NCI-H526 treated with DMSO at 0.1 percent for 48 hours (cell line): ENCODE measurements around the gene COL20A1.

Experiments used
- DNase-seq: peaks from one replicate; lab custom pipeline; 2025; lab: John Stamatoyannopoulos, UW

COL20A1 gene

GRCh38 chr20:63309261-63310071 is 16.5 kb downstream of the COL20A1 start:
- no peak for DNase-seq

GRCh38 chr20:63310265-63310991 is 17.4 kb downstream of the COL20A1 start:
- no peak for DNase-seq

- no peak for DNase-seq
These were observed 18.3 kb downstream of the COL20A1 start for GRCh38 chr20:63311186-63311832.

- no peak for DNase-seq
These were observed 18.9 kb downstream of the COL20A1 start for GRCh38 chr20:63311833-63312243.

GRCh38 chr20:63312273-63312672 is 19.3 kb downstream of the COL20A1 start:
- DNase-seq, result no peak

- no peak for DNase-seq
These were observed 19.8 kb downstream of the COL20A1 start for GRCh38 chr20:63312690-63313348.

- DNase-seq, result no peak
These were observed 20.5 kb downstream of the COL20A1 start for GRCh38 chr20:63313349-63314014.

- DNase-seq, result no peak
These were observed 21.1 kb downstream of the COL20A1 start for GRCh38 chr20:63314015-63314471.

- no peak for DNase-seq
These were observed 21.7 kb downstream of the COL20A1 start for GRCh38 chr20:63314566-63315239.

- no peak for DNase-seq
These were observed 22.3 kb downstream of the COL20A1 start for GRCh38 chr20:63315240-63315689.

GRCh38 chr20:63315731-63316491 is 22.9 kb downstream of the COL20A1 start:
- no peak for DNase-seq

- no peak for DNase-seq
These were observed 23.5 kb downstream of the COL20A1 start for GRCh38 chr20:63316502-63316921.

GRCh38 chr20:63317061-63317460 is 24.1 kb downstream of the COL20A1 start:
- DNase-seq, result no peak

- DNase-seq, result no peak
These were observed 24.8 kb downstream of the COL20A1 start for GRCh38 chr20:63317601-63318291.

- no peak for DNase-seq
These were observed 25.6 kb downstream of the COL20A1 start for GRCh38 chr20:63318391-63319163.

- DNase-seq, result no peak
These were observed 26.4 kb downstream of the COL20A1 start for GRCh38 chr20:63319164-63320040.

GRCh38 chr20:63320041-63320511 is 27.1 kb downstream of the COL20A1 start:
- no peak for DNase-seq
